MM.1S (cell line): ENCODE measurements around the gene THADA.

Experiments
- DNase-seq: peaks from one replicate; pipeline ENCODE4 v3.0.0-alpha.2; 2015
- H2AFZ ChIP-seq: fragments of 300-600 bp; sonication (generic); 2 replicates; pipeline ENCODE4 v1.6.0; 2016; ENCODE audit warnings: antibody characterized with exemption, low read length
- H3F3A ChIP-seq: fragments of 300-600 bp; sonication (generic); 2 replicates; pipeline ENCODE4 v1.6.1; 2016; ENCODE audit warnings: mild to moderate bottlenecking, antibody characterized with exemption, low read length, moderate library complexity, mixed read lengths; ENCODE audit not compliant: insufficient read depth
- H3K27ac ChIP-seq: fragments of 300-600 bp; sonication (generic); 2 replicates; pipeline ENCODE4 v1.5.1; 2016; ENCODE audit warnings: mild to moderate bottlenecking, low read length
- H3K27me3 ChIP-seq: fragments of 300-600 bp; sonication (generic); replicated peaks from 2 replicates; pipeline ENCODE4 v1.6.0; 2016; ENCODE audit warnings: low read length; ENCODE audit not compliant: insufficient read depth
- H3K36me3 ChIP-seq: fragments of 300-600 bp; sonication (generic); replicated peaks from 2 replicates; pipeline ENCODE4 v1.6.1; 2016; ENCODE audit warnings: mild to moderate bottlenecking, low read length, mixed read lengths; ENCODE audit not compliant: insufficient read depth
- H3K4me1 ChIP-seq: fragments of 300-600 bp; sonication (generic); 2 replicates; pipeline ENCODE4 v1.6.1; 2016; ENCODE audit warnings: low read length, mixed read lengths
- H3K4me2 ChIP-seq: fragments of 300-600 bp; sonication (generic); 2 replicates; pipeline ENCODE4 v1.6.0; 2016; ENCODE audit warnings: low read depth, low read length
- H3K4me3 ChIP-seq: fragments of 300-600 bp; sonication (generic); 2 replicates; pipeline ENCODE4 v1.5.1; 2016; ENCODE audit warnings: low read length, mixed read lengths
- H3K79me2 ChIP-seq: fragments of 300-600 bp; sonication (generic); 2 replicates; pipeline ENCODE4 v1.6.1; 2016; ENCODE audit warnings: mixed run types, low read length, mixed read lengths
- H3K9ac ChIP-seq: fragments of 300-600 bp; sonication (generic); 2 replicates; pipeline ENCODE4 v1.6.1; 2016; ENCODE audit warnings: low read length, mixed read lengths
- H3K9me2 ChIP-seq: fragments of 300-600 bp; sonication (generic); replicated peaks from 2 replicates; pipeline ENCODE4 v1.6.1; 2016; ENCODE audit warnings: mild to moderate bottlenecking, low read length, mixed read lengths; ENCODE audit not compliant: insufficient read depth
- H3K9me3 ChIP-seq: fragments of 300-600 bp; sonication (generic); replicated peaks from 2 replicates; pipeline ENCODE4 v1.6.1; 2016; ENCODE audit warnings: mild to moderate bottlenecking, low read length, mixed read lengths; ENCODE audit not compliant: insufficient read depth
- H4K20me1 ChIP-seq: fragments of 300-600 bp; sonication (generic); 2 replicates; pipeline ENCODE4 v1.6.1; 2016; ENCODE audit warnings: mild to moderate bottlenecking, low read length, moderate library complexity, mixed read lengths; ENCODE audit not compliant: insufficient read depth
- CTCF ChIP-seq: fragments of 300-600 bp; sonication (generic); IDR thresholded peaks from 2 replicates; pipeline ENCODE4 v1.5.1; 2016; ENCODE audit warnings: antibody characterized with exemption, low read length, mixed read lengths
- EZH2 ChIP-seq: fragments of 300-600 bp; sonication (generic); optimal IDR thresholded peaks from 2 replicates; pipeline ENCODE3; 2017; ENCODE audit warnings: low read depth, mild to moderate bottlenecking, antibody characterized with exemption, low read length, mixed read lengths
- EZH2phosphoT487 ChIP-seq: fragments of 300-600 bp; sonication (generic); IDR thresholded peaks from 2 replicates; pipeline ENCODE4 v1.6.1; 2018; ENCODE audit warnings: antibody characterized with exemption, low read length

Gene THADA

GRCh38 chr2:43331422-43331821 lies 264.4 kb downstream of the THADA start:
- no peak overlapping the region for H3K4me3 ChIP-seq
- no peak overlapping the region for H2AFZ ChIP-seq
- no peaks in the 10 kb centered on the region for H3K9me2 ChIP-seq
- H3F3A ChIP-seq = no peaks in the 10 kb centered on the region
- no peak overlapping the region for H3K9ac ChIP-seq
- H4K20me1 ChIP-seq = no peaks in the 10 kb centered on the region
- no peak for TF ChIP-seq CTCF
- TF ChIP-seq EZH2 = no peak
- TF ChIP-seq EZH2phosphoT487 = no peak
- H3K79me2 ChIP-seq = no peaks in the 10 kb centered on the region
- H3K9me3 ChIP-seq = no peaks in the 10 kb centered on the region
- no peak overlapping the region for H3K4me2 ChIP-seq
- H3K4me1 ChIP-seq = peaks cover 8% of the 10 kb centered on the region
- H3K27me3 ChIP-seq = no peaks in the 10 kb centered on the region
- H3K36me3 ChIP-seq = no peaks in the 10 kb centered on the region
- DNase-seq = no peak
- H3K27ac ChIP-seq = no peak overlapping the region

DNA sequence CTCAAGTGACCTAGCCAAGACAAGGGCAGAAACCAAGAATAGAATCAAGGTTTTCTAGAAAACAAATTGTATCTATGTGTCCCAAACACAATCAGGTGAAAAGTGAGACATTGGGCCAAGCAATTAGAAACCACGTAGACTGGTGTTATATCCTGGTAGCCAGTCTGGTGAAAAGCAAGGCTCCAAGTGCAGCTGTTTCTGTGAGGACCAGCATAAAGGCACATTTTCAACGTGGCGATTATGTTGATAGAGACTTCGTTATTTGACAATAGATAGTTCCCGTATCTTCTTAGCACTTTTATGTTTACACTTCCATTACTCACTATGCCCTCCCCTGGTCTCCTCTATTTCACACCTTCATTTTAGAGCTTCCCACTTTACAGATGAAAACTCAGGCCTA lies 266.2 kb downstream of the THADA start:
- TF ChIP-seq EZH2 (no peak), EZH2phosphoT487 (no peak), CTCF (no peak)
- Histone ChIP-seq H3F3A (no peaks in the 10 kb centered on the region), H3K4me3 (no peak overlapping the region), H4K20me1 (no peaks in the 10 kb centered on the region), H3K4me1 (peaks cover 8% of the 10 kb centered on the region), H3K36me3 (no peaks in the 10 kb centered on the region), H3K27me3 (no peaks in the 10 kb centered on the region), H3K79me2 (no peaks in the 10 kb centered on the region), H2AFZ (no peak overlapping the region), H3K9ac (no peak overlapping the region), H3K9me3 (no peaks in the 10 kb centered on the region), H3K9me2 (no peaks in the 10 kb centered on the region), H3K4me2 (no peak overlapping the region), H3K27ac (no peak overlapping the region)
- DNase-seq = no peak

DNA sequence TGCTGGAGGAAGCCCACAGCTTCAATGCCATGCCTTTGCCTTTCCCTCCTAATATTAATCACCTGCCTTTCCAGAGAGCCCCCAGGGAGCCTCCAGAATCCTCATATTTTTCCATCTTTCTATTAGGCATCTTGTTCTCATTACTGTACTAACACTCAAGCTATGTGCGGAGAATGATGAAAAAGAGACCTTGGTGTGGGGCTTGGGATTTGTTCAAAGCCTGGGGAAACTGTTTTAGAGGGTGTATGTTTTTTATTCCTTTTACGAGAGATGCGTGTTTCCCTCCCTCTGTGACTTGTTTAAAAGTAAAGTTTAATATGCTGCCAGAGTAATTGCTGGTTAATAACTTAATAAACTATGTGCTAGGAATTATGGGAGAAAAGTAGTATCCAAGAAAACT lies 267.0 kb downstream of the THADA start:
- no peak for TF ChIP-seq EZH2phosphoT487
- no peak for TF ChIP-seq EZH2
- no peak for TF ChIP-seq CTCF
- Histone ChIP-seq H3K9me3 (no peaks in the 10 kb centered on the region), H3K27ac (no peak overlapping the region)

More for the DNA sequence above, 267.0 kb downstream of the THADA start:
- Histone ChIP-seq H3F3A (no peaks in the 10 kb centered on the region), H3K27me3 (no peaks in the 10 kb centered on the region), H3K4me2 (no peak overlapping the region), H2AFZ (no peak overlapping the region), H3K36me3 (no peaks in the 10 kb centered on the region), H3K4me1 (peaks cover 5% of the 10 kb centered on the region), H3K4me3 (no peak overlapping the region), H3K9me2 (no peaks in the 10 kb centered on the region), H4K20me1 (no peaks in the 10 kb centered on the region), H3K9ac (no peak overlapping the region), H3K79me2 (no peaks in the 10 kb centered on the region)
- DNase-seq = no peak
